WTC11 (cell line): ENCODE measurements around the gene TAF7. TPM values are rescaled to one million over a fixed set of nuclear protein-coding genes. Genes with fewer than 3 reads are reported as not detected.

Experiments
- ATAC-seq: fragments of 200-7000 bp; cut with Tn5 transposase; 2 replicates; pipeline ENCODE4 v1.10.0; 2021; ENCODE audit warnings: mild to moderate bottlenecking, moderate library complexity
- CTCF ChIA-PET: fragments of 300-600 bp; sonication (Branson Sonifier 250); formaldehyde crosslinking; loops from one replicate; lab custom pipeline; 2021; ENCODE audit warnings: antibody characterized with exemption; lab: Charles Lee
- POLR2A ChIA-PET: fragments of 350-600 bp; sonication (Branson Sonifier 250); formaldehyde crosslinking; loops from one replicate; lab custom pipeline; 2021; ENCODE audit warnings: antibody characterized with exemption; lab: Charles Lee
- DNase-seq: peaks from one replicate; pipeline ENCODE4 v3.0.0; 2021; ENCODE audit warnings: low spot score
- H3K27ac Mint-ChIP-seq: 2 replicates; pipeline ENCODE4 v1.8.0; 2021; ENCODE audit warnings: mixed read lengths
- H3K27me3 Mint-ChIP-seq: 2 replicates; pipeline ENCODE4 v1.8.0; 2021; ENCODE audit warnings: low read depth, mild to moderate bottlenecking, moderate library complexity, mixed read lengths
- H3K36me3 Mint-ChIP-seq: 2 replicates; pipeline ENCODE4 v1.8.0; 2021; ENCODE audit warnings: mixed read lengths
- H3K4me1 Mint-ChIP-seq: 2 replicates; pipeline ENCODE4 v1.8.0; 2022; ENCODE audit warnings: mixed read lengths
- H3K4me3 Mint-ChIP-seq: 2 replicates; pipeline ENCODE4 v1.8.0; 2021; ENCODE audit warnings: mild to moderate bottlenecking, moderate library complexity, mixed read lengths
- H3K9me3 Mint-ChIP-seq: 2 replicates; pipeline ENCODE4 v1.8.0; 2021; ENCODE audit warnings: mixed read lengths
- ARID4B ChIP-seq: sonication (generic); formaldehyde crosslinking; IDR thresholded peaks from 2 replicates; pipeline ENCODE4 v1.8.0; 2023; ENCODE audit warnings: missing genetic modification reagents, mild to moderate bottlenecking, borderline replicate concordance
- ELF4 ChIP-seq: sonication (generic); formaldehyde crosslinking; IDR thresholded peaks from 2 replicates; pipeline ENCODE4 v1.8.1; 2022; ENCODE audit warnings: low read depth, mild to moderate bottlenecking, moderate library complexity, missing genetic modification reagents
- FOXJ3 ChIP-seq: sonication (generic); formaldehyde crosslinking; IDR thresholded peaks from 2 replicates; pipeline ENCODE4 v1.9.0; 2021; ENCODE audit warnings: missing genetic modification reagents, mild to moderate bottlenecking, borderline replicate concordance
- GRHL2 ChIP-seq: fragments of 250-450 bp; sonication (Bioruptor Pico); IDR thresholded peaks from 2 replicates; pipeline ENCODE4 v1.8.0; 2022; ENCODE audit warnings: mild to moderate bottlenecking, moderate library complexity; ENCODE audit not compliant: insufficient replicate concordance, severe bottlenecking
- KAT7 ChIP-seq: sonication (generic); formaldehyde crosslinking; IDR thresholded peaks from 2 replicates; pipeline ENCODE4 v1.8.1; 2023; ENCODE audit warnings: missing genetic modification reagents, mild to moderate bottlenecking, borderline replicate concordance
- MXD4 ChIP-seq: fragments of 250-450 bp; sonication (Bioruptor Pico); IDR thresholded peaks from 2 replicates; pipeline ENCODE4 v1.8.0; 2021; ENCODE audit warnings: mild to moderate bottlenecking, moderate library complexity, borderline replicate concordance
- MYBL2 ChIP-seq: sonication (generic); formaldehyde crosslinking; IDR thresholded peaks from 2 replicates; pipeline ENCODE4 v1.8.1; 2023; ENCODE audit warnings: mild to moderate bottlenecking, moderate library complexity, missing genetic modification reagents
- NFE2L1 ChIP-seq: sonication (generic); formaldehyde crosslinking; IDR thresholded peaks from 2 replicates; pipeline ENCODE4 v1.8.1; 2023; ENCODE audit warnings: missing genetic modification reagents
- NR1H2 ChIP-seq: sonication (generic); formaldehyde crosslinking; IDR thresholded peaks from 2 replicates; pipeline ENCODE4 v1.9.0; 2021; ENCODE audit warnings: mild to moderate bottlenecking, moderate library complexity, missing genetic modification reagents
- OVOL2 ChIP-seq: fragments of 250-450 bp; sonication (Bioruptor Pico); IDR thresholded peaks from 2 replicates; pipeline ENCODE4 v1.9.0; 2021; ENCODE audit warnings: mild to moderate bottlenecking, borderline replicate concordance
- RELA ChIP-seq: sonication (generic); formaldehyde crosslinking; IDR thresholded peaks from 2 replicates; pipeline ENCODE4 v1.8.1; 2022; ENCODE audit warnings: missing genetic modification reagents, mild to moderate bottlenecking, borderline replicate concordance
- ZBTB21 ChIP-seq: sonication (generic); formaldehyde crosslinking; IDR thresholded peaks from 2 replicates; pipeline ENCODE4 v1.8.1; 2023; ENCODE audit warnings: mild to moderate bottlenecking, missing genetic modification reagents, borderline replicate concordance
- ZBTB43 ChIP-seq: sonication (generic); formaldehyde crosslinking; IDR thresholded peaks from 2 replicates; pipeline ENCODE4 v1.8.1; 2023; ENCODE audit warnings: mild to moderate bottlenecking, missing genetic modification reagents
- ZNF232 ChIP-seq: sonication (generic); formaldehyde crosslinking; IDR thresholded peaks from 2 replicates; pipeline ENCODE4 v1.8.0; 2022; ENCODE audit warnings: mild to moderate bottlenecking, missing genetic modification reagents
- ZNF416 ChIP-seq: fragments of 250-450 bp; sonication (Bioruptor Pico); IDR thresholded peaks from 2 replicates; pipeline ENCODE4 v1.9.0; 2021; ENCODE audit warnings: mild to moderate bottlenecking, inconsistent platforms
- total RNA-seq: library from RNA; stranded (reverse); gene quantifications from 3 replicates; pipeline ENCODE4 v1.2.3, GENCODE V29; 2021
- TF ChIP-seq, protein P1 (sequence below): sonication (generic); formaldehyde crosslinking; IDR thresholded peaks from 2 replicates; pipeline ENCODE4 v1.8.1; 2023; ENCODE audit warnings: mild to moderate bottlenecking, missing genetic modification reagents
- TF ChIP-seq, protein P2 (sequence below): fragments of 250-450 bp; sonication (Bioruptor Pico); IDR thresholded peaks from 2 replicates; pipeline ENCODE4 v1.9.0; 2021; ENCODE audit warnings: mild to moderate bottlenecking

The TAF7 gene
- total RNA-seq, 1 experiment from 2014 or later = 96.2 TPM

DNA sequence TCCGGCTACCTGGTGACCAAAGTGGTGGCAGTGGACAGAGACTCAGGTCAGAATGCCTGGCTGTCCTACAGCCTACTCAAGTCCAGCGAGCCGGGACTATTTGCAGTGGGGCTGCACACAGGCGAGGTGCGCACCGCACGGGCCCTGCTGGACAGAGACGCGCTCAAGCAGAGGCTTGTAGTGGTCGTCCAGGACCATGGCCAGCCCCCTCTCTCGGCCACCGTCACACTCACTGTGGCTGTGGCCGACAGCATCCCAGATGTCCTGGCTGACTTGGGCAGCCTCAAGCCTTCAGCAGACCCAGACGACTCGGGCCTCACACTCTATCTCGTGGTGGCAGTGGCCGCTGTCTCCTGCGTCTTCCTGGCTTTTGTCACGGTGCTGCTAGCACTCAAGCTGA lies 36.4 kb upstream of the TAF7 start:
- POLR2A ChIA-PET = no interaction called here
- Mint-ChIP-seq H3K4me3 (no peak overlapping the region), H3K4me1 (peaks cover 8% of the 10 kb centered on the region), H3K27ac (no peak overlapping the region), H3K36me3 (peaks cover 62% of the 10 kb centered on the region), H3K27me3 (peaks cover 19% of the 10 kb centered on the region), H3K9me3 (peaks cover 57% of the 10 kb centered on the region)
- CTCF ChIA-PET = interaction anchor here (1.0 to 1.3 kb wide), 2 partner anchors 201 to 235 kb away, joined by 3 read pairs; partner anchors contain the start of gene PCDHB4
- DNase-seq (no peak), ATAC-seq (no peak)
- TF ChIP-seq ZNF416 (CRISPR knock-in tag) = no peak
- TF ChIP-seq MYBL2 (CRISPR knock-in tag) = no peak
- no peak for TF ChIP-seq NR1H2 (CRISPR knock-in tag)
- TF ChIP-seq ARID4B = no peak
- no peak for TF ChIP-seq NFE2L1 (CRISPR knock-in tag)
- TF ChIP-seq, protein P1, sequence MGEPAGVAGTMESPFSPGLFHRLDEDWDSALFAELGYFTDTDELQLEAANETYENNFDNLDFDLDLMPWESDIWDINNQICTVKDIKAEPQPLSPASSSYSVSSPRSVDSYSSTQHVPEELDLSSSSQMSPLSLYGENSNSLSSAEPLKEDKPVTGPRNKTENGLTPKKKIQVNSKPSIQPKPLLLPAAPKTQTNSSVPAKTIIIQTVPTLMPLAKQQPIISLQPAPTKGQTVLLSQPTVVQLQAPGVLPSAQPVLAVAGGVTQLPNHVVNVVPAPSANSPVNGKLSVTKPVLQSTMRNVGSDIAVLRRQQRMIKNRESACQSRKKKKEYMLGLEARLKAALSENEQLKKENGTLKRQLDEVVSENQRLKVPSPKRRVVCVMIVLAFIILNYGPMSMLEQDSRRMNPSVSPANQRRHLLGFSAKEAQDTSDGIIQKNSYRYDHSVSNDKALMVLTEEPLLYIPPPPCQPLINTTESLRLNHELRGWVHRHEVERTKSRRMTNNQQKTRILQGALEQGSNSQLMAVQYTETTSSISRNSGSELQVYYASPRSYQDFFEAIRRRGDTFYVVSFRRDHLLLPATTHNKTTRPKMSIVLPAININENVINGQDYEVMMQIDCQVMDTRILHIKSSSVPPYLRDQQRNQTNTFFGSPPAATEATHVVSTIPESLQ (CRISPR knock-in tag) = no peak
- TF ChIP-seq GRHL2 (CRISPR knock-in tag) = no peak
- TF ChIP-seq ELF4 (CRISPR knock-in tag) = no peak
- no peak for TF ChIP-seq RELA (CRISPR knock-in tag)
- TF ChIP-seq ZBTB43 (CRISPR knock-in tag) = no peak
- TF ChIP-seq ZNF232 (CRISPR knock-in tag) = no peak
- TF ChIP-seq, protein P2, sequence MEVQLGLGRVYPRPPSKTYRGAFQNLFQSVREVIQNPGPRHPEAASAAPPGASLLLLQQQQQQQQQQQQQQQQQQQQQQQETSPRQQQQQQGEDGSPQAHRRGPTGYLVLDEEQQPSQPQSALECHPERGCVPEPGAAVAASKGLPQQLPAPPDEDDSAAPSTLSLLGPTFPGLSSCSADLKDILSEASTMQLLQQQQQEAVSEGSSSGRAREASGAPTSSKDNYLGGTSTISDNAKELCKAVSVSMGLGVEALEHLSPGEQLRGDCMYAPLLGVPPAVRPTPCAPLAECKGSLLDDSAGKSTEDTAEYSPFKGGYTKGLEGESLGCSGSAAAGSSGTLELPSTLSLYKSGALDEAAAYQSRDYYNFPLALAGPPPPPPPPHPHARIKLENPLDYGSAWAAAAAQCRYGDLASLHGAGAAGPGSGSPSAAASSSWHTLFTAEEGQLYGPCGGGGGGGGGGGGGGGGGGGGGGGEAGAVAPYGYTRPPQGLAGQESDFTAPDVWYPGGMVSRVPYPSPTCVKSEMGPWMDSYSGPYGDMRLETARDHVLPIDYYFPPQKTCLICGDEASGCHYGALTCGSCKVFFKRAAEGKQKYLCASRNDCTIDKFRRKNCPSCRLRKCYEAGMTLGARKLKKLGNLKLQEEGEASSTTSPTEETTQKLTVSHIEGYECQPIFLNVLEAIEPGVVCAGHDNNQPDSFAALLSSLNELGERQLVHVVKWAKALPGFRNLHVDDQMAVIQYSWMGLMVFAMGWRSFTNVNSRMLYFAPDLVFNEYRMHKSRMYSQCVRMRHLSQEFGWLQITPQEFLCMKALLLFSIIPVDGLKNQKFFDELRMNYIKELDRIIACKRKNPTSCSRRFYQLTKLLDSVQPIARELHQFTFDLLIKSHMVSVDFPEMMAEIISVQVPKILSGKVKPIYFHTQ (CRISPR knock-in tag) = no peak
- TF ChIP-seq OVOL2 (CRISPR knock-in tag) = no peak

DNA sequence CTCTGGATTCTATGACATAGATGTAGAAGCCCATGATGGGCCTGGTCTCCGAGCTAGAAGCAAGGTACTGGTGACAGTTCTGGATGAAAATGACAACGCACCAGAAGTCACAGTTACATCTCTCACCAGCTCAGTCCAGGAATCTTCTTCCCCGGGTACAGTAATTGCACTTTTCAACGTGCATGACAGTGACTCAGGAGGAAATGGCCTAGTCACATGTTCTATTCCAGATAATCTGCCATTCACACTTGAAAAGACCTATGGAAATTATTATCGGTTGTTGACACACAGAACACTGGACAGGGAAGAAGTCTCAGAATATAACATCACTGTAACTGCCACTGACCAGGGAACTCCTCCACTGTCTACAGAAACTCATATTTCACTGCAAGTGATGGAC lies 35.5 kb upstream of the TAF7 start:
- CTCF ChIA-PET = interaction anchor here (0.9 to 1.7 kb wide), 7 partner anchors 32 to 208 kb away, joined by 3 to 11 read pairs (median 5); partner anchors contain the start of genes PCDHB15, PCDHGA10, PCDHGB4 and TAF7
- TF ChIP-seq FOXJ3 (CRISPR knock-in tag) (no peak), KAT7 (no peak), ZBTB21 (CRISPR knock-in tag) (no peak), MXD4 (CRISPR knock-in tag) (no peak), NFE2L1 (CRISPR knock-in tag) (no peak)
- TF ChIP-seq, protein P1 (CRISPR knock-in tag) = no peak
- TF ChIP-seq, protein P2 (CRISPR knock-in tag) = no peak
- TF ChIP-seq, all 79 proteins: peak for 0
- H3K36me3 Mint-ChIP-seq = peaks cover 60% of the 10 kb centered on the region

More for the DNA sequence above, 35.5 kb upstream of the TAF7 start:
- Mint-ChIP-seq H3K4me3 (no peak overlapping the region), H3K27me3 (peaks cover 13% of the 10 kb centered on the region), H3K4me1 (peaks cover 8% of the 10 kb centered on the region), H3K9me3 (peaks cover 56% of the 10 kb centered on the region), H3K27ac (no peak overlapping the region)
- POLR2A ChIA-PET = no interaction called here
- ATAC-seq (no peak), DNase-seq (no peak)
